GM18517 (cell line): ENCODE data around the gene DCUN1D2.
A peak's percentile ranks its signal among the peaks of the same experiment; 100 is the strongest.

Experiments
- ATAC-seq: cut with Tn5 transposase; IDR thresholded peaks from one replicate; pipeline ENCODE4 v1.9.1; 2021; ENCODE audit warnings: mild to moderate bottlenecking, moderate library complexity; ENCODE audit not compliant: unreplicated experiment

DCUN1D2 gene

DNA sequence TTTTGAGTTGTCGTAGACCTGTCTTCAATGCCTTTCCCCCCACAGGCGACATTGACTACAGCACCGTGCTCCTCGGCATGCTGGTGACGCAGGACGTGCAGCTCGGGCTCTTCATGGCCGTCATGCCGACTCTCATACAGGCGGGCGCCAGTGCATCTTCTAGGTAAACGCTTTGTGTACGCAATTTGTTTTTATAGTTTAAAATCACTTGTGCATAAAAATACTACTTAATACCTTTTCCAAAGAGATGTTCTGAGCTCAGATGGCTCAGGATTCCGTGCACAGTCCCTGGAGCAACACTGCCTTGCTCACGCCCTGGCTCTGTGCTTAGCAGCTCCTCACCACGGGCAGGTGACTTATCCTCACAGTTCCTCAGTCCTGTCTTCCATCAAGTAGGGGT is 30.1 kb upstream of the DCUN1D2 start:
- ATAC-seq: no peak

- ATAC-seq: no peak
Observed at GRCh38 chr13:113519556-113519955, 29.0 kb upstream of the DCUN1D2 start.

GRCh38 chr13:113518076-113518803 is 27.7 kb upstream of the DCUN1D2 start:
- ATAC-seq: no peak

- no peak for ATAC-seq
Observed at GRCh38 chr13:113514847-113515246, 24.3 kb upstream of the DCUN1D2 start.

DNA sequence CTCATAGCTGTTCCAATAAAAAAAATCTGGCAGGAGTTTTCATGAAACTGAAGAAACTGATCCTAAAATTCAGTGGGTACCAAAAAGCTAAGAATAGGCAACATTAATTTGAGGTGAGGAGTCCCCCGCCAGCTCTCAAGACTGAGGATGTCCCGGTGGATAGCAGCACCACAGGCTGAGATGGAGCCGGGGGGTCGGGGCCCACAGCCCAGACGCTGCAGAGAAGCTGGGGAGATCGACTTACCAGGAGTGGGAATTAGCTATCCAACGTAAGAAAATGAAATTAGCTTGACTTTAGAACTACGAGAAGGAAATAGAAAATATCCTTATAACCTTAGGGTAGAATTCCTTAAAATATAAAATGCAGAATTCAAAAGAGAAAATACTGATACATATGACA is 23.2 kb upstream of the DCUN1D2 start:
- no peak for ATAC-seq

GRCh38 chr13:113511361-113511760 is 20.9 kb upstream of the DCUN1D2 start:
- no peak for ATAC-seq

- no peak for ATAC-seq
Observed at GRCh38 chr13:113510871-113511270, 20.4 kb upstream of the DCUN1D2 start.

DNA sequence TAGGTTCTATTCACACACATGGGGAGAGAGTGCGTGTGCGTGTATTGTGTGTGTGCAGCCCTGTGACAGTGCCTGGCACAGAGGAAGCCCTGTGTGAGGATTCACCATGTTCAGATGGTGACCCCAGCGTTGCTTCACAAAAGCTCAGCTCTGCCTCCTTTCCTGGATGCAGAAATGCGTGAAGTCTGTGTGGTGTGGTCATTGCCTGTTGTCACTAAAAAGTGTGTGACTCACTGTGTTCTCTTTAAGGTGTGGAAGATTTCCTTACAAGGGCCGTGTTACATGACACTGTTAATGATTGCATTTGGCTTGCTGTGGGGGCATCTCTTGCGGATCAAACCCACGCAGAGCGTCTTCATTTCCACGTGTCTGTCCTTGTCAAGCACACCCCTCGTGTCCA is 19.5 kb upstream of the DCUN1D2 start:
- no peak for ATAC-seq

DNA sequence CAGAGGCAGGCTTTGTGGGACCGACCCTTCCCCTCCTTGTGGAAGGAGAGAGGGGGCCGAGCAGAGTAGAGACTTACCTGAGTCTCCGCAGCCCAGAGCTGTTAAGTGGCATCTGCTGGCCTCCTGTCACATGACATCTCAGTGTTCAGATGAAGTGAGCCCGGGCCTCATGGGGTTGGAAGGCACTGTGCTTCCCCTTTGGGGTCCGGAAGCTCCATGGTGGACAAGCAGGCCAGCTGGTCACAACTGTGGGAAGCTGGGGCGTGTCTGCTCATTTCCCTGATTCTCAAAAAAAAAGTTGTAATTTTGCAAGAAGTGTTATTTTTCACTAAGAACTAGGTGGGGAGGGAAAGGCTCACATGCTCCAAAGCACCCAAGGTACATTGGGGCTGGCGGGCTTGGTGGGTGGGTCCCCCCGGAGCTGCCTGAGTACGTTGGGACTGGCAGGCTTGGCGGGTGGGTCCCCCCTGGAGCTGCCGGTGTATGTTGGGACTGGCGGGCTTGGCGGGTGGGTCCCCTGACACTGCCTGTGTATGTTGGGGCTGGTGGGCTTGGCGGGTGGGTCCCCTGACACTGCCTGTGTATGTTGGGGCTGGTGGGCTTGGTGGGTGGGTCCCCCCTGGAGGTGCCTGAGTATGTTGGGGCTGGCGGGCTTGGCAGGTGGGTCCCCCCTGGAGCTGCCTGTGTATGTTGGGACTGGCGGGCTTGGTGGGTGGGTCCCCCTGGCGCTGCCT is 18.2 kb upstream of the DCUN1D2 start:
- no peak for ATAC-seq

GRCh38 chr13:113507505-113508345 is 17.2 kb upstream of the DCUN1D2 start:
- no peak for ATAC-seq

GRCh38 chr13:113506871-113507388 is 16.4 kb upstream of the DCUN1D2 start:
- no peak for ATAC-seq

DNA sequence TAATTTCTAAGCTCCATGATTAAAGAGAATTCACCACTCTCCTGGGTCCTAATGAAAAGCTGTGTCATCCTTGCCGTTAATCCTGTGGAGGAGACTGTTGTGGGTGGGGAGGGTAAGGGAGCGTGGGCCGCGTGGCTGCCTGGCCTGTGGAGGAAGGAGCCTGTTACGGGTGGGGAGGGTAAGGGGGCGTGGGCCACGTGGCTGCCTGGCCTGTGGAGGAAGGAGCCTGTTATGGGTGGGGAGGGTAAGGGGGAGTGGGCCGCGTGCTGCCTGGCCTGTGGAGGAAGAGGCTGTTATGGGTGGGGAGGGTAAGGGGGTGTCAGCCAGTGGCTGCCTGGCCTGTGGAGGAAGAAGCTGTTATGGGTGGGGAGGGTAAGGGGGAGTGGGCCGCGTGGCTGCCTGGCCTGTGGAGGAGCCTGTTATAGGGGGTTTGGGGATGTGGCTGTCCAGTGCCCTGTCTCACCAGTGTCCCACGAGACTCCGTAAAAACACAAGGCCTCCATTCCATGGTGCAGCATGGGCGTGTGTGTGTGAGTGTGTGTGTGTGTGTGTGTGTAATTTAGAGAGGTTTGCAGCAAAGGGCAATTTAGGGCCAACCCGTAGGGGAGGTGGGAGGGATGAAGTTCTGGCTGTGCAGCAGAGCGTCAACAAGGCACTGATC is 15.6 kb upstream of the DCUN1D2 start:
- ATAC-seq: no peak

GRCh38 chr13:113502686-113503085 is 12.2 kb upstream of the DCUN1D2 start:
- ATAC-seq: no peak

DNA sequence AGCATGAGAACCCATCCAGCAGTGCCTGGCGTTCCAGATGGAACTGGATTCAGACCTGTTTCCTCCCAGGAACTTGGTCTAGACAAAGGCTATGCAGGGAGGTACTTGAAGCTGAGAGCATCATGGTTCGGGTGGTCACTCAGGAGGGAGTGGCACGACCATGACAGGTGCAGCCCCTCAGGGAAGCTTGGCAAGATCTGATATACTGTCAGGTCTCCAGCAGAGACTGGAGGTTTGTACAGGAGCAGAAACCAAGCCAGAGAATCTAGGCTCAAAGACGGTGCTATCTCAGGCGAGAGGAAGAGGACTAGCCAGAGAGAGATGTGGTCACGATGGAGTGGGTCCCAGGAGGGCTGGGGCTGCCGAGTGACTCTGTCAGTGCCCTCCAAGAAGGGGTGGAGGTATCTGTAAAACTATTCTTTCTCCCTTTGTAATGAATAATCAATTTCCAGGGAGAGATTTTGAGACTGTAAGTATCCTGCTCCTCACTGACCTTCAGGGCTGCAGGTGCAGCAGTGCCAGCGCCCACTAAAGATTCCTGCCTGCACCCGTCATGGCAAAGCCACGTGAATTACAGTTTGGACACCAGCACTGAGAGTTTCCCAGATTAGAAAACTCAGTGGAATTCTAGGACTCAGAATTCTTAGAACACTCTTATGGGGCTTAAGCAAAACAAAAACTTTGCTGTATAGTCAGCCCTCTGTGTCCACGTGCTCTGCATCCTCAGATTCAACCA is 10.2 kb upstream of the DCUN1D2 start:
- no peak for ATAC-seq

DNA sequence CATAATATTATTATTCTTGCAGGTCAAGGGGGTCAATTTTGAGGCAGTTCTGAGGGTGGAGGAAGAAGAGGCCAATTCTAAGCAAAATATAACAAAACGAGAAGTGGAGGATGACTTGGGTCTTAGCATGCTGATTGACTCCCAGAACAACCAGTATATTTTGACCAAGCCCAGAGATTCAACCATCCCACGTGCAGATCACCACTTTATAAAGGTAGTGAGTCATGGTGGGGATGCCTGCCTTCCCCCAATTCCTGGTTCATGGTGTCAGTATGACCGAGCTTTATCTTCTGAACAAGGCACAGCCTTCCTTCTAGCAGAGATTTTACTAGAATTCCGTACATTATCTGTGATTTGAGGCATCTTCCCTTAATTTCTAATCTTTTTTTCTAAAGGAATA is 9.4 kb upstream of the DCUN1D2 start:
- ATAC-seq: no peak

DNA sequence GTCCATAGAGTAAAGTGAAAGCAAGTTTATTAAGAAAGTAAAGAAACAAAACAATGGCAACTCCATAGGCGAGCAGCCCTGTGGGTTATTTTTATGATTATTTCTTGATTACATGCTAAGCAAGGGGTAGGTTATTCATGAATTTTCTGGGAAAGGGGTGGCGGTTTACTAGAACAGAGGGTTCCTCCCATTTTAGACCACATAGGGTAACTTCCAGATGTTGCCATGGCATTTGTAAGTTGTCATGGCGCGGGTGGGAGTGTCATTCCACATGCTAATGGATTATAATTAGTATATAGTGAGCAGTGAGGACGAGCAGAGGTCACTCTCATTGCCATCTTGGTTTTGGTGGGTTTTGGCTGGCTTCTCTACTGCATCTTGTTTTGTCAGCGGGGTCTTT is 8.4 kb upstream of the DCUN1D2 start:
- ATAC-seq: no peak

GRCh38 chr13:113497217-113497616 is 6.7 kb upstream of the DCUN1D2 start:
- ATAC-seq: no peak

DNA sequence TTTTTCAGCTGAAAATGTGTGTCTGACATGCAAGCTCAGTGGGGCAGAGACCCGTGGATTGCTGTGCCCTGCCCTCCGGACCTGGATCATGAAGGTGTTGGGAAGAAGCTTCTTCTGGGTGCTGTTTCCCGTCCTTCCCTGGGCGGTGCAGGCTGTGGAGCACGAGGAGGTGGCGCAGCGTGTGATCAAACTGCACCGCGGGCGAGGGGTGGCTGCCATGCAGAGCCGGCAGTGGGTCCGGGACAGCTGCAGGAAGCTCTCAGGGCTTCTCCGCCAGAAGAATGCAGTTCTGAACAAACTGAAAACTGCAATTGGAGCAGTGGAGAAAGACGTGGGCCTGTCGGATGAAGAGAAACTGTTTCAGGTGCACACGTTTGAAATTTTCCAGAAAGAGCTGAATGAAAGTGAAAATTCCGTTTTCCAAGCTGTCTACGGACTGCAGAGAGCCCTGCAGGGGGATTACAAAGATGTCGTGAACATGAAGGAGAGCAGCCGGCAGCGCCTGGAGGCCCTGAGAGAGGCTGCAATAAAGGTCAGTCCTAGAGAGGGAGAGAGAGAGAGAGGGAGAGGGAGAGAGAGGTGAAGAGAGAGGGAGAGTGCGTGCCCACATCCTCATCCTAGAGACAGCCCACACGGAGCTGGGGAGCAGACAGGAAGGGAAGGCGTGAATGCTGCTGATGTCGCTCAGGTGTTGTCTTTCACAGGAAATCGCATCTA is 5.1 kb upstream of the DCUN1D2 start:
- no peak for ATAC-seq

- peak; percentile 36 for ATAC-seq
Observed at GRCh38 chr13:113493315-113493951, 2.9 kb upstream of the DCUN1D2 start.
